ENCODE results near the gene CELF2. TPM values are rescaled to one million over a fixed set of nuclear protein-coding genes. Genes with fewer than 3 reads are reported as not detected.

CELF2 gene
- total and polyA plus RNA-seq, 2 experiments from 2014 or later: 14.4 to 26.5 TPM

GRCh38 chr10:11189582-11190376 lies 172.1 kb downstream of the CELF2 start:
- no peak for TF ChIP-seq EZH2phosphoT487 (IDR thresholded peaks at IDR 0.05; ENCODE audit: insufficient read depth, low read depth)
- Histone ChIP-seq H3K79me2 (ENCODE audit: insufficient read depth) (no peaks in the 10 kb centered on the region), H3K4me3 (no peak overlapping the region), H3K27ac (no peak overlapping the region), H3K9ac (no peak overlapping the region), H3K9me3 (ENCODE audit: low read depth) (no peaks in the 10 kb centered on the region), H2AFZ (no peak overlapping the region), H3K9me2 (ENCODE audit: insufficient read depth) (no peaks in the 10 kb centered on the region), H4K20me1 (ENCODE audit: insufficient read depth) (no peaks in the 10 kb centered on the region), H3F3A (ENCODE audit: insufficient read depth) (no peaks in the 10 kb centered on the region), H3K4me1 (ENCODE audit: insufficient read depth) (no peaks in the 10 kb centered on the region), H3K4me2 (ENCODE audit: unreplicated experiment) (no peak overlapping the region), H3K27me3 (replicated peaks; ENCODE audit: insufficient read depth) (no peaks in the 10 kb centered on the region), H3K36me3 (ENCODE audit: low read depth) (no peaks in the 10 kb centered on the region)
- 57 to 73% methylated on average over 6 of the region's 6 CpGs for WGBS, 2 experiments (ENCODE audit: low coverage in 1 of 2, low lambda C conversion rate in 2 of 2, missing lambda C conversion rate in 2 of 2)
- in situ Hi-C loops (cut with MboI): no loop called here
- no peak for DNase-seq

GRCh38 chr10:11191190-11191589 lies 173.5 kb downstream of the CELF2 start:
- no peaks in the 10 kb centered on the region for H3K4me1 ChIP-seq (ENCODE audit: insufficient read depth)
- no peaks in the 10 kb centered on the region for H3K9me2 ChIP-seq (ENCODE audit: insufficient read depth)
- no peaks in the 10 kb centered on the region for H3F3A ChIP-seq (ENCODE audit: insufficient read depth)
- H2AFZ ChIP-seq: no peak overlapping the region
- no peaks in the 10 kb centered on the region for H3K9me3 ChIP-seq (ENCODE audit: low read depth)
- WGBS, 2 experiments (ENCODE audit: low coverage in 1 of 2, low lambda C conversion rate in 2 of 2, missing lambda C conversion rate in 2 of 2): 71 to 78% methylated on average over 5 of the region's 5 CpGs
- TF ChIP-seq EZH2phosphoT487 (IDR thresholded peaks at IDR 0.05; ENCODE audit: insufficient read depth, low read depth): no peak
- no peak for TF ChIP-seq EZH2 (IDR thresholded peaks at IDR 0.05; ENCODE audit: insufficient read depth, poor library complexity, severe bottlenecking)
- in situ Hi-C loops (cut with MboI): no loop called here
- H4K20me1 ChIP-seq (ENCODE audit: insufficient read depth): no peaks in the 10 kb centered on the region
- no peak overlapping the region for H3K4me2 ChIP-seq (ENCODE audit: unreplicated experiment)
- H3K4me3 ChIP-seq: no peak overlapping the region
- no peaks in the 10 kb centered on the region for H3K27me3 ChIP-seq (replicated peaks; ENCODE audit: insufficient read depth)
- DNase-seq: no peak
- no peaks in the 10 kb centered on the region for H3K36me3 ChIP-seq (ENCODE audit: low read depth)
- no peak overlapping the region for H3K27ac ChIP-seq
- H3K79me2 ChIP-seq (ENCODE audit: insufficient read depth): no peaks in the 10 kb centered on the region
- no peak overlapping the region for H3K9ac ChIP-seq

- WGBS, 2 experiments (ENCODE audit: low coverage in 1 of 2, low lambda C conversion rate in 2 of 2, missing lambda C conversion rate in 2 of 2): 18 to 19% methylated on average over 5 of the region's 5 CpGs
Measured at GRCh38 chr10:11191678-11192077, 174.0 kb downstream of the CELF2 start.

GRCh38 chr10:11192304-11193000 lies 174.8 kb downstream of the CELF2 start:
- H3K9me3 ChIP-seq (ENCODE audit: low read depth): no peaks in the 10 kb centered on the region
- no peaks in the 10 kb centered on the region for H3K36me3 ChIP-seq (ENCODE audit: low read depth)
- WGBS, 2 experiments (ENCODE audit: low coverage in 1 of 2, low lambda C conversion rate in 2 of 2, missing lambda C conversion rate in 2 of 2): 50 to 56% methylated on average over 11 of the region's 11 CpGs
- H2AFZ ChIP-seq: no peak overlapping the region
- no peaks in the 10 kb centered on the region for H3K9me2 ChIP-seq (ENCODE audit: insufficient read depth)
- H3F3A ChIP-seq (ENCODE audit: insufficient read depth): no peaks in the 10 kb centered on the region
- no peaks in the 10 kb centered on the region for H3K79me2 ChIP-seq (ENCODE audit: insufficient read depth)
- H4K20me1 ChIP-seq (ENCODE audit: insufficient read depth): no peaks in the 10 kb centered on the region
- in situ Hi-C loops (cut with MboI): no loop called here
- no peak for DNase-seq
- no peak for TF ChIP-seq EZH2phosphoT487 (IDR thresholded peaks at IDR 0.05; ENCODE audit: insufficient read depth, low read depth)
- TF ChIP-seq EZH2 (IDR thresholded peaks at IDR 0.05; ENCODE audit: insufficient read depth, poor library complexity, severe bottlenecking): no peak
- no peaks in the 10 kb centered on the region for H3K4me1 ChIP-seq (ENCODE audit: insufficient read depth)
- no peaks in the 10 kb centered on the region for H3K27me3 ChIP-seq (replicated peaks; ENCODE audit: insufficient read depth)
- H3K4me2 ChIP-seq (ENCODE audit: unreplicated experiment): no peak overlapping the region
- H3K9ac ChIP-seq: no peak overlapping the region
- H3K4me3 ChIP-seq: no peak overlapping the region
- H3K27ac ChIP-seq: no peak overlapping the region

More at GRCh38 chr10:11191678-11192077, 174.0 kb downstream of the CELF2 start:
- Histone ChIP-seq H3K4me1 (ENCODE audit: insufficient read depth) (no peaks in the 10 kb centered on the region), H3K4me2 (ENCODE audit: unreplicated experiment) (no peak overlapping the region), H3K79me2 (ENCODE audit: insufficient read depth) (no peaks in the 10 kb centered on the region), H3K9ac (no peak overlapping the region), H3K36me3 (ENCODE audit: low read depth) (no peaks in the 10 kb centered on the region), H3F3A (ENCODE audit: insufficient read depth) (no peaks in the 10 kb centered on the region), H3K27ac (no peak overlapping the region), H4K20me1 (ENCODE audit: insufficient read depth) (no peaks in the 10 kb centered on the region), H3K9me2 (ENCODE audit: insufficient read depth) (no peaks in the 10 kb centered on the region), H3K27me3 (replicated peaks; ENCODE audit: insufficient read depth) (no peaks in the 10 kb centered on the region), H2AFZ (no peak overlapping the region), H3K4me3 (no peak overlapping the region), H3K9me3 (ENCODE audit: low read depth) (no peaks in the 10 kb centered on the region)
- in situ Hi-C loops (cut with MboI): no loop called here
- no peak for TF ChIP-seq EZH2phosphoT487 (IDR thresholded peaks at IDR 0.05; ENCODE audit: insufficient read depth, low read depth)
- TF ChIP-seq EZH2 (IDR thresholded peaks at IDR 0.05; ENCODE audit: insufficient read depth, poor library complexity, severe bottlenecking): no peak
- DNase-seq: no peak

Data from GM23248 (cell line).